ENCODE results near the gene RAD51B.

DNA sequence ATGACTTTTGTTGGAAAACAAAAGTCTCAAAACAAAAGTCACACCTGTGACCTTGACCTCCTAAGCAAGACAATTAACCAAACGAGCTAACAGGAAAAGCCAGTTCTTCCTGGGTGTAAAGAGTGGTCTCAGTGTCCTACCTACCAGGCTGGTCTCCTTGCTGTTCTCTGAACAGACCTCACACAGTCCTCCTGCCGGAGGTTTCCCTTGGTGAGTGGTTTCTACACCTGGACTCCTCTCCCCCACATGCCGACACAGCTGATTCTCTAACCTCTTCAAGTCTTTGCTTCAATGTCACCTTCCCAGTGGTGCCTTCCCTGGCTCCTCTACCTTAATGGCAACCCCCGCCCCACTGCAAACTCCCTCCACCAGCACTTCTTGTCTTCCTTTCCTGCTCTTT lies 734.7 kb downstream of the RAD51B start:
- no peak for TF ChIP-seq EZH2 (IDR thresholded peaks at IDR 0.05; ENCODE audit: borderline replicate concordance, low read depth, low read length, poor library complexity, severe bottlenecking)
- TF ChIP-seq, protein P1, sequence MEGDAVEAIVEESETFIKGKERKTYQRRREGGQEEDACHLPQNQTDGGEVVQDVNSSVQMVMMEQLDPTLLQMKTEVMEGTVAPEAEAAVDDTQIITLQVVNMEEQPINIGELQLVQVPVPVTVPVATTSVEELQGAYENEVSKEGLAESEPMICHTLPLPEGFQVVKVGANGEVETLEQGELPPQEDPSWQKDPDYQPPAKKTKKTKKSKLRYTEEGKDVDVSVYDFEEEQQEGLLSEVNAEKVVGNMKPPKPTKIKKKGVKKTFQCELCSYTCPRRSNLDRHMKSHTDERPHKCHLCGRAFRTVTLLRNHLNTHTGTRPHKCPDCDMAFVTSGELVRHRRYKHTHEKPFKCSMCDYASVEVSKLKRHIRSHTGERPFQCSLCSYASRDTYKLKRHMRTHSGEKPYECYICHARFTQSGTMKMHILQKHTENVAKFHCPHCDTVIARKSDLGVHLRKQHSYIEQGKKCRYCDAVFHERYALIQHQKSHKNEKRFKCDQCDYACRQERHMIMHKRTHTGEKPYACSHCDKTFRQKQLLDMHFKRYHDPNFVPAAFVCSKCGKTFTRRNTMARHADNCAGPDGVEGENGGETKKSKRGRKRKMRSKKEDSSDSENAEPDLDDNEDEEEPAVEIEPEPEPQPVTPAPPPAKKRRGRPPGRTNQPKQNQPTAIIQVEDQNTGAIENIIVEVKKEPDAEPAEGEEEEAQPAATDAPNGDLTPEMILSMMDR (conservative IDR thresholded peaks at IDR 0.05; ENCODE audit: low read depth, low read length), result no peak

All from A673 (cell line).